Heart right ventricle (tissue), 16 donors: ENCODE measurements around the gene EIF2B2. TPM values are rescaled to one million over a fixed set of nuclear protein-coding genes. Genes with fewer than 3 reads are reported as not detected.
A peak's percentile ranks its signal among the peaks of the same experiment; 100 is the strongest.

Experiments used
- ATAC-seq, 8 donors: fragments of 200-7000 bp; cut with Tn5 transposase; one replicate each; pipeline ENCODE4 v1.9.1; 2020; ENCODE audit warnings: mild to moderate bottlenecking in 8 of 8, moderate library complexity in 8 of 8, moderate number of reproducible peaks in 1 of 8
- DNase-seq, 2 donors: peaks; one replicate each; pipeline ENCODE4 v3.0.0-alpha.2; 2020
- H3K27ac ChIP-seq, 10 donors: fragments of 200-600 bp; sonication (generic) in 2 of 10; one replicate each; pipeline versions ENCODE4 v1.5.0 to v1.8.0; 2020 to 2022; ENCODE audit warnings: mild to moderate bottlenecking in 3 of 10
- H3K27me3 ChIP-seq, 7 donors: fragments of 200-600 bp; one replicate each; pipeline ENCODE4 v1.8.0; 2021 to 2022; ENCODE audit warnings: mild to moderate bottlenecking in 2 of 7
- H3K36me3 ChIP-seq, 9 donors: fragments of 200-600 bp; sonication (generic) in 1 of 9; one replicate each; pipeline versions ENCODE4 v1.5.0 to v1.8.0; 2020 to 2022; ENCODE audit warnings: mild to moderate bottlenecking in 2 of 9
- H3K4me1 ChIP-seq, 9 donors: fragments of 200-600 bp; sonication (generic) in 1 of 9; one replicate each; pipeline versions ENCODE4 v1.5.0 to v1.8.0; 2020 to 2022; ENCODE audit warnings: mild to moderate bottlenecking in 4 of 9
- H3K4me3 ChIP-seq, 10 donors: fragments of 200-600 bp; sonication (generic) in 2 of 10; one replicate each; pipeline versions ENCODE4 v1.5.0 to v1.8.0; 2020 to 2022; ENCODE audit warnings: mild to moderate bottlenecking in 7 of 10, moderate library complexity in 2 of 10
- H3K9me3 ChIP-seq, 11 donors: fragments of 200-600 bp in 10 of 11; sonication (generic) in 2 of 11; one replicate each; pipeline versions ENCODE4 v1.5.0 to v1.8.0; 2013 to 2022; ENCODE audit warnings: mild to moderate bottlenecking in 2 of 11, control low read depth in 1 of 11, moderate library complexity in 1 of 11
- WGBS, 2 donors: extraction: QIAGEN DNeasy Blood & Tissue Kit; methylation state at CpG; one replicate each; pipeline ENCODE4 v1.1.7; 2013; ENCODE audit warnings: inconsistent platforms in 1 of 2; 5-methylcytosine and 5-hydroxymethylcytosine counted together
- intact Hi-C, 10 donors: fragments of 100-400 bp; cut with DNase I; formaldehyde crosslinking; loops; one replicate each; pipeline versions ENCODE4 v1.11.1 to v1.14.2; 2022
- long read RNA-seq, 3 donors: library from polyadenylated mRNA; unstranded; transcript quantifications; one replicate each; pipeline ENCODE4 v2.0.0, GENCODE V29; 2020 to 2021
- polyA plus RNA-seq, 2 donors: library from polyadenylated mRNA; stranded (reverse); fragments of 200-250 nt; gene quantifications; one replicate each; pipeline ENCODE4 v1.2.3, GENCODE V29; 2013
- total RNA-seq, 10 donors: library from RNA; stranded (reverse); fragmentation: NEBNext Ultra II Directional in 3 of 10; extraction: Animal tissue kit (Norgen Biotek cat#: 25700) in 3 of 10; gene quantifications; one replicate each; pipeline versions ENCODE4 v1.2.1 to v1.2.4, GENCODE V29; 2021 to 2023
- TF ChIP-seq, protein P1 (sequence below), 9 donors: fragments of 200-600 bp; sonication (generic) in 2 of 9; IDR thresholded peaks; one replicate each; pipeline versions ENCODE4 v1.5.0 to v1.8.0; 2021 to 2022; ENCODE audit warnings: antibody characterized with exemption in 9 of 9, mild to moderate bottlenecking in 5 of 9, moderate library complexity in 1 of 9
- donor health status: Arrhythmogenic right ventricular cardiomyopathy.
- donor health status: ischemic (EF 13 %, LVEDD 7.1; RV severe dilation, severe dysfunction).
- donor health status: healthy with polysubstance abuse.
- donor health status: DM: no; HTN: yes; CAD: no.
- donor health status: DM: no; HTN: no; CAD: no.
- donor health status: ischemic (EF 25% LVEDD 6.9; RV normal size, moderate dysfunction).
- donor health status: ischemic (EF 25% LVEDD 5.7; RV mildly dilated, moderate dysfunction).
- donor health status: healthy.
- donor health status: DM: yes; HTN: yes; CAD: no.
- donor health status: Ischemic cardiomyopathy.
- donor health status: ischemic (EF 35%, LVEDD 5.7; RV mildly dilated, moderate dysfunction).
- donor health status: nonischemic (EF 11% LVEDD 7.7; RV severe dilation, severe dysfunction).
- donor health status: DM: yes; HTN: yes; CAD: no.
- donor health status: PGD.
- donor health status: ischemic (EF 29% LVEDD 5.4; RV normal size, mild dysfunction).
- donor health status: nonischemic (EF 23%, LVEDD 6.1; RV moderate dilation, normal function).

The EIF2B2 gene
- total RNA-seq, result 10 to 100 TPM; 25.9 to 44.5 (median 31.5) TPM
- 10 to 100 TPM; 14.3 to 60.4 TPM for polyA plus RNA-seq
- long read RNA-seq, donor 1, full-length matches to known transcripts, result 15 of 22 reads
- long read RNA-seq, donor 1, partial matches to known transcripts, result 6 of 22 reads
- long read RNA-seq, donor 1, other reads (novel, unspliced or antisense), result 1 of 22 reads
- long read RNA-seq, donor 2, full-length matches to known transcripts, result 12 of 14 reads
- long read RNA-seq, donor 2, partial matches to known transcripts, result 2 of 14 reads
- long read RNA-seq, donor 2, other reads (novel, unspliced or antisense), result 0 of 14 reads
- long read RNA-seq, donor 3, full-length matches to known transcripts, result 34 of 40 reads
- long read RNA-seq, donor 3, partial matches to known transcripts, result 5 of 40 reads
- long read RNA-seq, donor 3, other reads (novel, unspliced or antisense), result 1 of 40 reads

- Histone ChIP-seq H3K4me1 (peaks cover 0 to 31% (median 21%) of the 10 kb centered on the region in 9 donors), H3K4me3 (peak within 1 kb of the TSS; percentile 73 to 95 (median 86)), H3K27me3 (no peaks in the 10 kb centered on the region), H3K27ac (peak within 1 kb of the TSS; percentile 59 to 94 (median 90)), H3K9me3 (peaks cover 0 to 7% (median 0%) of the 10 kb centered on the region in 11 donors), H3K36me3 (peaks cover 0 to 39% (median 20%) of the 10 kb centered on the region in 9 donors)
- ATAC-seq, result peak; percentile 99 to 100 (median 100)
- WGBS, 2 donors, result 0% methylated on average over 66 of the region's 66 CpGs
- DNase-seq, result peak; percentile 97 to 99
- intact Hi-C loops, result loop anchor here in 9 of 10 donors (5.0 to 10.0 kb wide), 9 partner anchors 35 to 72 kb away; partner anchors contain the start of genes ZC2HC1C (in 3 of the 9), PGF (in 2 of the 9), ACYP1 (in 1 of the 9) and MLH3 (in 1 of the 9)
- TF ChIP-seq, protein P1, sequence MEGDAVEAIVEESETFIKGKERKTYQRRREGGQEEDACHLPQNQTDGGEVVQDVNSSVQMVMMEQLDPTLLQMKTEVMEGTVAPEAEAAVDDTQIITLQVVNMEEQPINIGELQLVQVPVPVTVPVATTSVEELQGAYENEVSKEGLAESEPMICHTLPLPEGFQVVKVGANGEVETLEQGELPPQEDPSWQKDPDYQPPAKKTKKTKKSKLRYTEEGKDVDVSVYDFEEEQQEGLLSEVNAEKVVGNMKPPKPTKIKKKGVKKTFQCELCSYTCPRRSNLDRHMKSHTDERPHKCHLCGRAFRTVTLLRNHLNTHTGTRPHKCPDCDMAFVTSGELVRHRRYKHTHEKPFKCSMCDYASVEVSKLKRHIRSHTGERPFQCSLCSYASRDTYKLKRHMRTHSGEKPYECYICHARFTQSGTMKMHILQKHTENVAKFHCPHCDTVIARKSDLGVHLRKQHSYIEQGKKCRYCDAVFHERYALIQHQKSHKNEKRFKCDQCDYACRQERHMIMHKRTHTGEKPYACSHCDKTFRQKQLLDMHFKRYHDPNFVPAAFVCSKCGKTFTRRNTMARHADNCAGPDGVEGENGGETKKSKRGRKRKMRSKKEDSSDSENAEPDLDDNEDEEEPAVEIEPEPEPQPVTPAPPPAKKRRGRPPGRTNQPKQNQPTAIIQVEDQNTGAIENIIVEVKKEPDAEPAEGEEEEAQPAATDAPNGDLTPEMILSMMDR (IDR thresholded peaks at IDR 0.05), result peak in 4 of 9 donors; percentile 15 to 48 (median 42)
Measured at GRCh38 chr14:75002392-75003249, at the start of gene EIF2B2. Gene EIF2B2 (plus strand): TSS chr14:75002921. CDS start chr14:75002991, 70 bp downstream.

DNA sequence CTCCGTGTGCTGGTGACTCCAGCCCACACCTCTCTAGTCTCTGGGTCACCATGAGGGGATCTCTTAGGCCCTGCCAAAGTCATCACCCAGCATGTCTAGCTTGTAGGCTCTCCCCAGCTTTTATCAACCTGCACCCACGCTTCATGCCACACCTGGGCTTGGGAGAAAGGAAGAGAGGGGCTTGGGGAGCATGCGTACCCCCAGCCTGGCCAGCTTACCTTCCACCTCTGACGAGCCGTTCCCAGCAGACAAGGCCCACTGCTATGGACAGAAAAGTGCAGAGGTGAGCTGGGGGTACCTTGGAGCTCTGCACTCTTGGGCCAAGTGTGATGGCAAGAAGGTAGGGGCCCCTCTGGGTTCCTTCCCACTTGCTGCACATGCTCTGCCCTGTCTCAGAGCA lies 49.0 kb upstream of the EIF2B2 start:
- TF ChIP-seq, protein P1 (IDR thresholded peaks at IDR 0.05), result no peak
- Histone ChIP-seq H3K27me3 (peaks cover 0 to 23% (median 0%) of the 10 kb centered on the region in 7 donors), H3K4me1 (peaks cover 11 to 75% (median 35%) of the 10 kb centered on the region in 9 donors), H3K4me3 (peak overlapping the region in 8 of 10 donors; percentile 60 to 87 (median 74)), H3K9me3 (no peaks in the 10 kb centered on the region), H3K36me3 (peaks cover 0 to 27% (median 0%) of the 10 kb centered on the region in 9 donors), H3K27ac (peak overlapping the region in 7 of 10 donors; percentile 63 to 87 (median 80))
- no peak for ATAC-seq
- WGBS, 2 donors, result 77 to 91% methylated on average over 5 of the region's 5 CpGs
- DNase-seq, result no peak
- intact Hi-C loops, result loop anchor here in 1 of 10 donors (10.0 kb wide), 1 partner anchor 51 kb away; the partner anchor contains the start of gene EIF2B2

- peaks cover 0 to 20% (median 0%) of the 10 kb centered on the region in 9 donors for H3K36me3 ChIP-seq
- WGBS, 2 donors, result 33 to 36% methylated on average over 18 of the region's 18 CpGs
- peaks cover 0 to 23% (median 0%) of the 10 kb centered on the region in 7 donors for H3K27me3 ChIP-seq
- ATAC-seq (peak; percentile 6 to 39 (median 20)), DNase-seq (peak in 1 of 2 donors; percentile 59)
- H3K4me1 ChIP-seq, result peaks cover 11 to 70% (median 35%) of the 10 kb centered on the region in 9 donors
- H3K27ac ChIP-seq, result peak overlapping the region in 9 of 10 donors; percentile 57 to 87 (median 79)
- peak overlapping the region; percentile 46 to 87 (median 70) for H3K4me3 ChIP-seq
- intact Hi-C loops, result loop anchor here in 1 of 10 donors (10.0 kb wide), 1 partner anchor 50 kb away; the partner anchor contains the start of gene EIF2B2
- H3K9me3 ChIP-seq, result no peaks in the 10 kb centered on the region
- TF ChIP-seq, protein P1 (IDR thresholded peaks at IDR 0.05), result no peak
Measured at GRCh38 chr14:74954232-74954946, 48.3 kb upstream of the EIF2B2 start.
